Measurements from ENCODE around the gene CCDC172.
"Not testable (repeated sequence)": the region's sequence is repeated elsewhere in the genome, so short reads cannot be mapped to it uniquely, and the experiment has no call there.

The CCDC172 gene

GRCh38 chr10:116336866-116337265 is 12.6 kb downstream of the CCDC172 start:
- DNase-seq, result no peak

GRCh38 chr10:116352125-116352524 is 27.9 kb downstream of the CCDC172 start:
- no peak for DNase-seq

- no peak for DNase-seq
Measured at GRCh38 chr10:116353817-116354216, 29.6 kb downstream of the CCDC172 start.

GRCh38 chr10:116355341-116355740 is 31.1 kb downstream of the CCDC172 start:
- no peak for DNase-seq

GRCh38 chr10:116356833-116357232 is 32.6 kb downstream of the CCDC172 start:
- DNase-seq, result no peak

GRCh38 chr10:116364868-116365267 is 40.6 kb downstream of the CCDC172 start:
- no peak for DNase-seq

- no peak for DNase-seq
Measured at GRCh38 chr10:116371737-116372136, 47.5 kb downstream of the CCDC172 start.

GRCh38 chr10:116382290-116382689 is 58.0 kb downstream of the CCDC172 start:
- no peak for DNase-seq

- DNase-seq, result no peak
Measured at GRCh38 chr10:116385311-116385710, 61.1 kb downstream of the CCDC172 start.

GRCh38 chr10:116385994-116386809 is 62.0 kb downstream of the CCDC172 start:
- DNase-seq, result peak; percentile 54

- not testable (repeated sequence) for DNase-seq
Measured at GRCh38 chr10:116393246-116393831, 69.1 kb downstream of the CCDC172 start.

GRCh38 chr10:116395223-116395985 is 71.2 kb downstream of the CCDC172 start:
- DNase-seq, result no peak

- DNase-seq, result no peak
Measured at GRCh38 chr10:116398224-116398623, 74.0 kb downstream of the CCDC172 start.

- DNase-seq, result no peak
Measured at GRCh38 chr10:116402858-116403257, 78.6 kb downstream of the CCDC172 start.

- no peak for DNase-seq
Measured at GRCh38 chr10:116403740-116404250, 79.5 kb downstream of the CCDC172 start.

- DNase-seq, result no peak
Measured at GRCh38 chr10:116408719-116409118, 84.5 kb downstream of the CCDC172 start.

GRCh38 chr10:116410351-116410750 is 86.1 kb downstream of the CCDC172 start:
- no peak for DNase-seq

GRCh38 chr10:116417821-116418220 is 93.6 kb downstream of the CCDC172 start:
- DNase-seq, result no peak

- no peak for DNase-seq
Measured at GRCh38 chr10:116418389-116418788, 94.1 kb downstream of the CCDC172 start.

GRCh38 chr10:116421815-116422214 is 97.6 kb downstream of the CCDC172 start:
- DNase-seq, result no peak

- DNase-seq, result no peak
Measured at GRCh38 chr10:116427671-116428070, 103.4 kb downstream of the CCDC172 start, which contains the start of gene PNLIPRP3. TSS of gene PNLIPRP3 (plus strand) at chr10:116427847. CDS start at chr10:116428013, 166 bp downstream.

- no peak for DNase-seq
Measured at GRCh38 chr10:116429288-116429977, 105.2 kb downstream of the CCDC172 start.

Data from hematopoietic multipotent progenitor cell treated with erythropoietin and hydrocortisone succinate and interleukin-3 and kit ligand, for 4 days (in vitro differentiated cells).